ENCODE measurements around the gene SPATS2L. TPM values are rescaled to one million over a fixed set of nuclear protein-coding genes. Genes with fewer than 3 reads are reported as not detected.

Gene SPATS2L
- total and polyA plus RNA-seq, 2 donors (not counting 1 experiment from before 2014, with no cell fraction given), result 0.27 to 0.44 TPM

GRCh38 chr2:200428961-200429665 is 122.6 kb downstream of the SPATS2L start:
- peaks cover 13% of the 10 kb centered on the region for H3K27me3 Mint-ChIP-seq
- intact Hi-C loops (cut with micrococcal nuclease), result no loop called here
- POLR2A ChIA-PET, result no interaction called here
- no peaks in the 10 kb centered on the region for H3K27me3 ChIP-seq (replicated peaks in 1 of 4; ENCODE audit: control extremely low read depth in 1 of 4, control insufficient read depth in 3 of 4, insufficient read depth in 4 of 4, low read length in 3 of 4)
- H3K27ac Mint-ChIP-seq, result no peak overlapping the region
- no peak overlapping the region for H3K4me3 Mint-ChIP-seq
- no peak overlapping the region for H2AFZ ChIP-seq (ENCODE audit: insufficient read depth, low read depth, low read length, poor library complexity, severe bottlenecking)
- H4K20me1 ChIP-seq (ENCODE audit: control insufficient read depth, insufficient read depth, low read length, poor library complexity, severe bottlenecking), result no peaks in the 10 kb centered on the region
- ATAC-seq (ENCODE audit: low read depth) (no peak), DNase-seq (no peak)
- CTCF ChIA-PET, result no interaction called here
- H3K36me3 ChIP-seq (replicated peaks in 1 of 2; ENCODE audit: control extremely low read depth in 1 of 2, control insufficient read depth in 1 of 2, extremely low read depth in 1 of 2, insufficient read depth in 2 of 2, low read length in 1 of 2), result no peaks in the 10 kb centered on the region
- WGBS (ENCODE audit: insufficient coverage), result 54% methylated on average over 3 of the region's 6 CpGs
- no peak overlapping the region for H3K4me2 ChIP-seq (replicated peaks; ENCODE audit: low read depth, low read length, poor library complexity, severe bottlenecking)
- H3K4me3 ChIP-seq (ENCODE audit: control extremely low read depth in 1 of 5, extremely low read depth in 1 of 5, insufficient read depth in 1 of 5, low read depth in 2 of 5, low read length in 4 of 5), result no peak overlapping the region
- no peaks in the 10 kb centered on the region for H3K9me3 ChIP-seq (ENCODE audit: control extremely low read depth in 1 of 3, control insufficient read depth in 2 of 3, insufficient read depth in 1 of 3, low read length in 2 of 3)
- TF ChIP-seq EZH2 (IDR thresholded peaks at IDR 0.05; ENCODE audit: borderline replicate concordance, insufficient read depth, low read depth, low read length, poor library complexity, severe bottlenecking) (no peak), CTCF (IDR thresholded peaks at IDR 0.05) (no peak)
- no peak overlapping the region for H3K9ac ChIP-seq (ENCODE audit: low read length)
- H3K79me2 ChIP-seq (ENCODE audit: control insufficient read depth, insufficient read depth, low read length), result no peaks in the 10 kb centered on the region
- H3K4me1 ChIP-seq (ENCODE audit: control insufficient read depth in 2 of 2, insufficient read depth in 2 of 2, low read length in 2 of 2), result no peaks in the 10 kb centered on the region
- H3K4me1 Mint-ChIP-seq, result no peaks in the 10 kb centered on the region
- no peak overlapping the region for H3K27ac ChIP-seq (ENCODE audit: low read length in 2 of 2)
- H3K9me3 Mint-ChIP-seq (ENCODE audit: insufficient read depth), result no peaks in the 10 kb centered on the region

DNA sequence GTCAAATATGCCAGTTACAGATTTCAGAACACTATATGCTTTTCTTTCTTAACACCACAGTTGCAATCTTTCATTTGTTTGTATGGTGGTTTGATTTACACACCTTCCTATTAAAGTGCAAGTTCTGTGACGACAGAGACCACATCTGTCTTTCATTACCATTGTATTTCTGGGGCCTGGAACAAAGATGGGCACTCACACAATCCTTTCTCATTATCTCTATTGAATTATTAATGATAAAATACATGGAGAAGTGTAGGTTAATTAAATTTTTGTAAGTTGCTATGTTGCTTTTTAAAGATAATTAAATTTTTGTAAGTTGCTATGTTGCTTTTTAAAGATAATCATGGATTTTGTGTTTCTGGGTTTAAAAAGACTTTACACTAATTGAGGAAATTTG is 123.5 kb downstream of the SPATS2L start:
- Mint-ChIP-seq H3K4me1 (no peaks in the 10 kb centered on the region), H3K27ac (no peak overlapping the region), H3K4me3 (no peak overlapping the region), H3K9me3 (ENCODE audit: insufficient read depth) (no peaks in the 10 kb centered on the region), H3K27me3 (peaks cover 13% of the 10 kb centered on the region)
- Histone ChIP-seq H3K4me2 (replicated peaks; ENCODE audit: low read depth, low read length, poor library complexity, severe bottlenecking) (no peak overlapping the region), H3K4me3 (ENCODE audit: control extremely low read depth in 1 of 5, extremely low read depth in 1 of 5, insufficient read depth in 1 of 5, low read depth in 2 of 5, low read length in 4 of 5) (no peak overlapping the region), H4K20me1 (ENCODE audit: control insufficient read depth, insufficient read depth, low read length, poor library complexity, severe bottlenecking) (no peaks in the 10 kb centered on the region), H3K36me3 (replicated peaks in 1 of 2; ENCODE audit: control extremely low read depth in 1 of 2, control insufficient read depth in 1 of 2, extremely low read depth in 1 of 2, insufficient read depth in 2 of 2, low read length in 1 of 2) (no peaks in the 10 kb centered on the region), H3K79me2 (ENCODE audit: control insufficient read depth, insufficient read depth, low read length) (no peaks in the 10 kb centered on the region), H3K4me1 (ENCODE audit: control insufficient read depth in 2 of 2, insufficient read depth in 2 of 2, low read length in 2 of 2) (no peaks in the 10 kb centered on the region), H3K9ac (ENCODE audit: low read length) (no peak overlapping the region), H2AFZ (ENCODE audit: insufficient read depth, low read depth, low read length, poor library complexity, severe bottlenecking) (no peak overlapping the region), H3K27ac (ENCODE audit: low read length in 2 of 2) (no peak overlapping the region), H3K9me3 (ENCODE audit: control extremely low read depth in 1 of 3, control insufficient read depth in 2 of 3, insufficient read depth in 1 of 3, low read length in 2 of 3) (no peaks in the 10 kb centered on the region), H3K27me3 (replicated peaks in 1 of 4; ENCODE audit: control extremely low read depth in 1 of 4, control insufficient read depth in 3 of 4, insufficient read depth in 4 of 4, low read length in 3 of 4) (no peaks in the 10 kb centered on the region)
- intact Hi-C loops (cut with micrococcal nuclease), result no loop called here
- no CpG with 5 or more reads among the region's 1 CpG for WGBS (ENCODE audit: insufficient coverage)
- POLR2A ChIA-PET, result no interaction called here
- no peak for ATAC-seq (ENCODE audit: low read depth)
- no peak for DNase-seq
- CTCF ChIA-PET, result no interaction called here
- TF ChIP-seq EZH2 (IDR thresholded peaks at IDR 0.05; ENCODE audit: borderline replicate concordance, insufficient read depth, low read depth, low read length, poor library complexity, severe bottlenecking), result no peak
- no peak for TF ChIP-seq CTCF (IDR thresholded peaks at IDR 0.05)
